ENCODE data around the gene RANBP9. TPM values are rescaled to one million over a fixed set of nuclear protein-coding genes. Genes with fewer than 3 reads are reported as not detected.

Gene RANBP9
- total and polyA plus RNA-seq, 2 of the 13 experiments (the other 11 are each of a cell fraction or from before 2014, with no cell fraction given): 26.6 to 30.6 TPM

- ChIA-PET POLR2A (interaction anchor here (1.2 kb wide), 1 partner anchor 37 kb away, joined by 4 read pairs; the partner anchor contains the start of gene RANBP9), CTCF (ENCODE audit: low intra/inter-chr PET ratio, low total read pairs) (no interaction called here)
- Histone ChIP-seq H3K9me3 (ENCODE audit: low read length) (peaks cover 9% of the 10 kb centered on the region), H3K4me2 (ENCODE audit: low read depth, low read length) (no peak overlapping the region), H4K20me1 (ENCODE audit: insufficient read depth, low read length) (peaks cover 4% of the 10 kb centered on the region), H3K27me3 (ENCODE audit: control insufficient read depth in 1 of 2, insufficient read depth in 2 of 2, low read length in 2 of 2) (no peaks in the 10 kb centered on the region), H3K27ac (ENCODE audit: extremely low read length, insufficient read depth, low read length) (no peak overlapping the region), H3K4me1 (ENCODE audit: insufficient read depth, low read length) (peaks cover 48% of the 10 kb centered on the region), H3K79me2 (ENCODE audit: insufficient read depth, low read length) (peaks cover 98% of the 10 kb centered on the region), H2AFZ (ENCODE audit: low read length) (no peak overlapping the region), H3K36me3 (replicated peaks in 1 of 2; ENCODE audit: control insufficient read depth in 1 of 2, insufficient read depth in 2 of 2, low read length in 2 of 2) (no peaks in the 10 kb centered on the region), H3K4me3 (replicated peaks in 1 of 3; ENCODE audit: insufficient read depth in 1 of 3, low read depth in 2 of 3, low read length in 3 of 3) (no peak overlapping the region), H3K9ac (ENCODE audit: insufficient read depth, low read depth, low read length) (no peak overlapping the region)
- intact Hi-C loops (cut with micrococcal nuclease; ENCODE audit: unreplicated experiment) (loop anchor here (5.0 kb wide), 1 partner anchor 32 kb away; no protein-coding TSS in a partner anchor), in situ Hi-C loops (cut with HindIII; ENCODE audit: extremely low pct_ligation_motif_present, low pct_unique_long_range_greater_than_20kb) (no loop called here)
- TF ChIP-seq ARNT2 (CRISPR knock-in tag; IDR thresholded peaks at IDR 0.05; ENCODE audit: low read depth) (no peak), HNF1B (CRISPR knock-in tag; IDR thresholded peaks at IDR 0.05) (no peak), FOXP1 (IDR thresholded peaks at IDR 0.05) (no peak), FOXP1 (CRISPR knock-in tag; IDR thresholded peaks at IDR 0.05) (no peak), ZNF383 (CRISPR knock-in tag; IDR thresholded peaks at IDR 0.05; ENCODE audit: borderline replicate concordance) (no peak), ZNF256 (CRISPR knock-in tag; conservative IDR thresholded peaks at IDR 0.05) (no peak), TMF1 (CRISPR knock-in tag; IDR thresholded peaks at IDR 0.05; ENCODE audit: low read depth) (no peak), ZNF280D (CRISPR knock-in tag; IDR thresholded peaks at IDR 0.05) (no peak)
- no peak for DNase-seq (ENCODE audit: low spot score)
- no TSS peak for BruUV-seq (replicated peaks)
- ATAC-seq: no peak; the same call in 2 of the 3 replicates
- no peak for FAIRE-seq
- 79% methylated on average over 2 of the region's 2 CpGs for WGBS (ENCODE audit: low lambda C conversion rate)
These were observed 37.0 kb downstream of the RANBP9 start for GRCh38 chr6:13674533-13675190.
